MM.1S (cell line): Measurements from ENCODE around the gene MEST.
"Not testable (repeated sequence)": the region's sequence is repeated elsewhere in the genome, so short reads cannot be mapped to it uniquely, and the experiment has no call there.

Experiments
- DNase-seq: peaks from one replicate; pipeline ENCODE4 v3.0.0-alpha.2; 2015
- H2AFZ ChIP-seq: fragments of 300-600 bp; sonication (generic); 2 replicates; pipeline ENCODE4 v1.6.0; 2016; ENCODE audit warnings: antibody characterized with exemption, low read length
- H3F3A ChIP-seq: fragments of 300-600 bp; sonication (generic); 2 replicates; pipeline ENCODE4 v1.6.1; 2016; ENCODE audit warnings: mild to moderate bottlenecking, antibody characterized with exemption, low read length, moderate library complexity, mixed read lengths; ENCODE audit not compliant: insufficient read depth
- H3K27ac ChIP-seq: fragments of 300-600 bp; sonication (generic); 2 replicates; pipeline ENCODE4 v1.5.1; 2016; ENCODE audit warnings: mild to moderate bottlenecking, low read length
- H3K27me3 ChIP-seq: fragments of 300-600 bp; sonication (generic); replicated peaks from 2 replicates; pipeline ENCODE4 v1.6.0; 2016; ENCODE audit warnings: low read length; ENCODE audit not compliant: insufficient read depth
- H3K36me3 ChIP-seq: fragments of 300-600 bp; sonication (generic); replicated peaks from 2 replicates; pipeline ENCODE4 v1.6.1; 2016; ENCODE audit warnings: mild to moderate bottlenecking, low read length, mixed read lengths; ENCODE audit not compliant: insufficient read depth
- H3K4me1 ChIP-seq: fragments of 300-600 bp; sonication (generic); 2 replicates; pipeline ENCODE4 v1.6.1; 2016; ENCODE audit warnings: low read length, mixed read lengths
- H3K4me2 ChIP-seq: fragments of 300-600 bp; sonication (generic); 2 replicates; pipeline ENCODE4 v1.6.0; 2016; ENCODE audit warnings: low read depth, low read length
- H3K4me3 ChIP-seq: fragments of 300-600 bp; sonication (generic); 2 replicates; pipeline ENCODE4 v1.5.1; 2016; ENCODE audit warnings: low read length, mixed read lengths
- H3K79me2 ChIP-seq: fragments of 300-600 bp; sonication (generic); 2 replicates; pipeline ENCODE4 v1.6.1; 2016; ENCODE audit warnings: mixed run types, low read length, mixed read lengths
- H3K9ac ChIP-seq: fragments of 300-600 bp; sonication (generic); 2 replicates; pipeline ENCODE4 v1.6.1; 2016; ENCODE audit warnings: low read length, mixed read lengths
- H3K9me2 ChIP-seq: fragments of 300-600 bp; sonication (generic); replicated peaks from 2 replicates; pipeline ENCODE4 v1.6.1; 2016; ENCODE audit warnings: mild to moderate bottlenecking, low read length, mixed read lengths; ENCODE audit not compliant: insufficient read depth
- H3K9me3 ChIP-seq: fragments of 300-600 bp; sonication (generic); replicated peaks from 2 replicates; pipeline ENCODE4 v1.6.1; 2016; ENCODE audit warnings: mild to moderate bottlenecking, low read length, mixed read lengths; ENCODE audit not compliant: insufficient read depth
- H4K20me1 ChIP-seq: fragments of 300-600 bp; sonication (generic); 2 replicates; pipeline ENCODE4 v1.6.1; 2016; ENCODE audit warnings: mild to moderate bottlenecking, low read length, moderate library complexity, mixed read lengths; ENCODE audit not compliant: insufficient read depth
- EZH2 ChIP-seq: fragments of 300-600 bp; sonication (generic); optimal IDR thresholded peaks from 2 replicates; pipeline ENCODE3; 2017; ENCODE audit warnings: low read depth, mild to moderate bottlenecking, antibody characterized with exemption, low read length, mixed read lengths
- EZH2phosphoT487 ChIP-seq: fragments of 300-600 bp; sonication (generic); IDR thresholded peaks from 2 replicates; pipeline ENCODE4 v1.6.1; 2018; ENCODE audit warnings: antibody characterized with exemption, low read length
- TF ChIP-seq, protein P1 (sequence below): fragments of 300-600 bp; sonication (generic); IDR thresholded peaks from 2 replicates; pipeline ENCODE4 v1.5.1; 2016; ENCODE audit warnings: antibody characterized with exemption, low read length, mixed read lengths

The MEST gene

DNA sequence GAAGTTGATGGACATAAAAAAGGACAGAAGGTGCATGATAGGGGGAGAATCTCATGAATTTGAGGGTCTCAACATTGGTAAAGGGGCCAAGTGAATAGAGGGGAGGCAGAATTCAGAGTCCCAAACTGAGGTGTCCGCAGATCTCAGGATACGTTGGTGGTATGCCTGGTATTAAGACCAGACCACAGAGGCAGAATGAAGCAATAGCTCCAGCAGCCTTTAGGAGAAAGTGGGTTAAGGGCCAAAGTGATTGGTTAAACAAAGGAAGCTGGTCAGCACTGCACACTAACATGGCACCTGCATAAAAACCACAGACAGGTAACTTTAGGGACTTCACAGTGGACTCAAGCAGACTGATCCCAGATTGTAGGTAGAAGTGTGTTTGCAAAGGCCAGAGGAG, 37.5 kb downstream of the MEST start:
- H3K4me1 ChIP-seq, result no peaks in the 10 kb centered on the region
- H3K79me2 ChIP-seq, result no peaks in the 10 kb centered on the region

DNA sequence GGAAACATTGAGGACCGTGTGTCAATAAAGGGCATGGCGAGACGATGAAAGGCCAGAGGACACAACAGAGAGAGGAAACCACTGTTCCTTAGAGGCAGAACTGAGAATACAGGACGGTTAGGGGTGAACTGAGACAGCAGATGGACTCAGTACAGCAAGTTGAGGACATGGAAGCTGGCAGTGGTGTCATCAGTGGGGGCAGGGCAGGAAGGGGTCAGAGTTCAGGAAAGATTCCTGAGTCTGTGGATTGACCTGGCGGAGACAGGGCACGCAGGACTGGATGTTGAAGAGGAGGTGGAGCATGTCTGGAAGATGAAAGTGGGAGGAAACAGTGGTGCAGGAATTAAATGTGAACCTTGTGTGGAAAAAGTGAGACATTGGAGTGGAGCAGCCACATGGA, 46.0 kb downstream of the MEST start:
- not testable (repeated sequence) for H3K9me3 ChIP-seq, H3K27ac ChIP-seq, H3K4me3 ChIP-seq, H4K20me1 ChIP-seq, H3K4me2 ChIP-seq, H3K9ac ChIP-seq, H3K27me3 ChIP-seq, H3K36me3 ChIP-seq, H2AFZ ChIP-seq, H3K9me2 ChIP-seq, H3K79me2 ChIP-seq, H3K4me1 ChIP-seq, DNase-seq, H3F3A ChIP-seq

More for the DNA sequence above, 37.5 kb downstream of the MEST start:
- no peak overlapping the region for H3K9ac ChIP-seq
- no peaks in the 10 kb centered on the region for H3K9me3 ChIP-seq
- no peak for TF ChIP-seq EZH2phosphoT487
- TF ChIP-seq, protein P1, sequence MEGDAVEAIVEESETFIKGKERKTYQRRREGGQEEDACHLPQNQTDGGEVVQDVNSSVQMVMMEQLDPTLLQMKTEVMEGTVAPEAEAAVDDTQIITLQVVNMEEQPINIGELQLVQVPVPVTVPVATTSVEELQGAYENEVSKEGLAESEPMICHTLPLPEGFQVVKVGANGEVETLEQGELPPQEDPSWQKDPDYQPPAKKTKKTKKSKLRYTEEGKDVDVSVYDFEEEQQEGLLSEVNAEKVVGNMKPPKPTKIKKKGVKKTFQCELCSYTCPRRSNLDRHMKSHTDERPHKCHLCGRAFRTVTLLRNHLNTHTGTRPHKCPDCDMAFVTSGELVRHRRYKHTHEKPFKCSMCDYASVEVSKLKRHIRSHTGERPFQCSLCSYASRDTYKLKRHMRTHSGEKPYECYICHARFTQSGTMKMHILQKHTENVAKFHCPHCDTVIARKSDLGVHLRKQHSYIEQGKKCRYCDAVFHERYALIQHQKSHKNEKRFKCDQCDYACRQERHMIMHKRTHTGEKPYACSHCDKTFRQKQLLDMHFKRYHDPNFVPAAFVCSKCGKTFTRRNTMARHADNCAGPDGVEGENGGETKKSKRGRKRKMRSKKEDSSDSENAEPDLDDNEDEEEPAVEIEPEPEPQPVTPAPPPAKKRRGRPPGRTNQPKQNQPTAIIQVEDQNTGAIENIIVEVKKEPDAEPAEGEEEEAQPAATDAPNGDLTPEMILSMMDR, result no peak
- TF ChIP-seq EZH2, result no peak
- no peak overlapping the region for H3K4me2 ChIP-seq
- no peak for DNase-seq
- no peak overlapping the region for H3K4me3 ChIP-seq
- no peaks in the 10 kb centered on the region for H3K9me2 ChIP-seq
- no peaks in the 10 kb centered on the region for H3K27me3 ChIP-seq
- H3K36me3 ChIP-seq, result no peaks in the 10 kb centered on the region
- no peaks in the 10 kb centered on the region for H3F3A ChIP-seq
- no peak overlapping the region for H3K27ac ChIP-seq
- no peak overlapping the region for H2AFZ ChIP-seq
- H4K20me1 ChIP-seq, result no peaks in the 10 kb centered on the region

DNA sequence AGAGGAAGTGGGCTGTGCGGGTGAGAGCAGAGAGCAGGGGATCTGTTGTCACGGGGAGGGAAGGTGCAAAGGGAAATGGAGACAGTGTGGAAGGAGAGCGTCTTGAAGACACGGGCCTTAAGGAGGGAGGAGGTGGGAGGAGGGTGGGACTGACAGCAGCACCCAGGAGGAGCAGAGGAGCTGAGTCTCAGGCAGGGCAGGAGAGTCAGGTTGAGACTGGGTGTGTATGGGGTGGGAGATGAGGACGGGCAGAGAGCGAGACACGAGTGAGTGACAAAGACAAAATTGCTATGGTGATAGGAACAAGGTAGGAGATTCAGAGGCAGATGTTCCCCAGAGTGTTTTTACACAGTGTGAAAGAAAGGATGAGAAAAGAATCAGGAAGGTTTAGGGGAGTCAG, 49.4 kb downstream of the MEST start:
- H3K4me2 ChIP-seq, H3K27ac ChIP-seq, H3K79me2 ChIP-seq, H3K36me3 ChIP-seq, H3K27me3 ChIP-seq, H3K4me3 ChIP-seq, H2AFZ ChIP-seq, H3F3A ChIP-seq, H3K9me2 ChIP-seq, H4K20me1 ChIP-seq, H3K9ac ChIP-seq, DNase-seq, H3K4me1 ChIP-seq, H3K9me3 ChIP-seq: not testable (repeated sequence)

DNA sequence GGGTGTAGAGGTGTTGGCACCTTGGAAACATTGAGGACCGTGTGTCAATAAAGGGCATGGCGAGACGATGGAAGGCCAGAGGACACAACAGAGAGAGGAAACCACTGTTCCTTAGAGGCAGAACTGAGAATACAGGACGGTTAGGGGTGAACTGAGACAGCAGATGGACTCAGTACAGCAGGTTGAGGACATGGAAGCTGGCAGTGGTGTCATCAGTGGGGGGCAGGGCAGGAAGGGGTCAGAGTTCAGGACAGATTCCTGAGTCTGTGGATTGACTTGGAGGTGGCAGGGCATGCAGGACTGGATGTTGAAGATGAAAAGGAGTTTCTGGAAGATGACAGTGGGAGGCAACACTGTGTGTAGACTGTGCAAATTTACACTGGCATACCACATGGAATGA, 50.4 kb downstream of the MEST start:
- H3K4me1 ChIP-seq, H3K79me2 ChIP-seq, H3K27me3 ChIP-seq, H3K36me3 ChIP-seq, H2AFZ ChIP-seq, H3K9ac ChIP-seq, H3K4me3 ChIP-seq, H3K27ac ChIP-seq, H3K9me2 ChIP-seq, DNase-seq, H4K20me1 ChIP-seq, H3K4me2 ChIP-seq, H3K9me3 ChIP-seq, H3F3A ChIP-seq: not testable (repeated sequence)

DNA sequence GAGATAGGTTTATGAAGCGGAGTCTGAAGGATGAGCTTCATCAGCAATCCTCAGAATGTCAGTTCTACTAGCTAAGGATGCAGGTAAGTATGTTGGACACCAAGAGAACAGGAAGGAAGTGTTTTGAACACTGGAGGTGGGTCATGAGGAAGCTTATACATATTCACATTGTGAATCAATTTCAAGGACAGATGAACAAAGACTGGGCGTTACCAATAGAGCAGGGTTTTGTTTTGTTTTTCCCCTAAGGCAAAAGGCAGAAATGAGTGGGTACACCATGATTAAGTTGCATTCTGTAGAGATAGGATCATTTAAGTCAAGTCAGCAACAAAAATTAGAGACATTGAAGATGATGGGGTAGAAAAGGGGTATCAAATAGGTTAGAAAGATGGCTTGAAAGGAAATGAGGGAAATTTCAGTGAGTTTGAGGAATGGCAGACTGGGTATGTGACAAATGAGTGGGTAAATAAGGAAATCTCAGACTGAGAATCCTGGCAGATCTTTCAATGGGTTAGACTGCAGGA, 51.7 kb downstream of the MEST start:
- no peak for DNase-seq
- H4K20me1 ChIP-seq, result no peaks in the 10 kb centered on the region
- no peak overlapping the region for H3K9ac ChIP-seq
- no peak overlapping the region for H3K4me3 ChIP-seq
- no peaks in the 10 kb centered on the region for H3K36me3 ChIP-seq
- no peak overlapping the region for H3K27ac ChIP-seq
- no peaks in the 10 kb centered on the region for H3K79me2 ChIP-seq
- H3K4me1 ChIP-seq, result no peaks in the 10 kb centered on the region
- 0 out of 2 replicates have a peak, but pooled peaks cover 4% of the 10 kb centered on the region for H3K9me2 ChIP-seq
- TF ChIP-seq, protein P1, result no peak
- no peak for TF ChIP-seq EZH2
- no peak for TF ChIP-seq EZH2phosphoT487
- H2AFZ ChIP-seq, result no peak overlapping the region
- H3F3A ChIP-seq, result no peaks in the 10 kb centered on the region
- H3K4me2 ChIP-seq, result no peak overlapping the region
- no peaks in the 10 kb centered on the region for H3K27me3 ChIP-seq
- no peaks in the 10 kb centered on the region for H3K9me3 ChIP-seq
